ENCODE results near the gene MFSD2A.
"Not testable (repeated sequence)": the region's sequence is repeated elsewhere in the genome, so short reads cannot be mapped to it uniquely, and the experiment has no call there.

The MFSD2A gene

DNA sequence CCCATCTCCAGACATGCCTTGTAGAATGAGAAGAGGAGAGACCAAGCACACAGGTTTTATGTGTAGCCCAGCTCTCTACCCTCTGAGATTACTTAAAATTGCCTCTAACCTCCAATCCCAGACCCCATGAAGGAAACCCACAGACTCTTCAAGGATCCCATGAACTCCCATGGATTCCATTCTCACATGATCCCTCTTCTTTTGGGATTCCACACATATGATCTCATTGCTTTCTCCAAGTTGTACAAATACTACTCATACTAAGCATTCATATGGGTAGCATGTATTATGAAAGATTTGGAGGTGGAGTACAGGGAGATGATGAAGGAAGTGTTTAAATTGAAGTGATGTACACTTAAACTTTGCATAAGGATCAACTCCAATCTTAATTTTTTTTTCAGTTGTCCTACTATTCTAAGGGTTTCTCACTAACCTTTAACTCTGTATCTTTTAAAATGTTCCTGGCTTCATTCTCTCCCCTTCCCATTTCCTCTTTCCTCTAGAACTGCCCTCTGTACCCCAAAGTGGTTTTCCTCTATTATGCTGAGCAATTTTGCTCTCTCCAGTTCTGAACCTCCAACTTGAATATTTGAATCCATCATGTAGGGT is 41.6 kb downstream of the MFSD2A start:
- Histone ChIP-seq H3K36me3 (ENCODE audit: control insufficient read depth in 5 of 5, insufficient read depth in 5 of 5, low read length in 5 of 5) (no peaks in the 10 kb centered on the region), H3K9me3 (ENCODE audit: control insufficient read depth in 5 of 5, low read length in 5 of 5) (no peaks in the 10 kb centered on the region), H3K4me3 (ENCODE audit: low read depth in 1 of 5, low read length in 5 of 5) (no peak overlapping the region), H3K4me1 (ENCODE audit: control insufficient read depth in 5 of 5, insufficient read depth in 5 of 5, low read length in 5 of 5) (no peaks in the 10 kb centered on the region), H3K9ac (ENCODE audit: low read length in 5 of 5) (no peak overlapping the region), H3K27me3 (ENCODE audit: control insufficient read depth in 5 of 5, insufficient read depth in 4 of 5, low read length in 5 of 5) (no peaks in the 10 kb centered on the region), H3K27ac (ENCODE audit: low read depth, low read length) (no peak overlapping the region)

- H3K36me3 ChIP-seq (ENCODE audit: control insufficient read depth in 5 of 5, insufficient read depth in 5 of 5, low read length in 5 of 5): no peaks in the 10 kb centered on the region
- peaks cover 0 to 3% (median 0%) of the 10 kb centered on the region in 5 donors for H3K4me1 ChIP-seq (ENCODE audit: control insufficient read depth in 5 of 5, insufficient read depth in 5 of 5, low read length in 5 of 5)
- no peak overlapping the region for H3K9ac ChIP-seq (ENCODE audit: low read length in 5 of 5)
- H3K27me3 ChIP-seq (ENCODE audit: control insufficient read depth in 5 of 5, insufficient read depth in 4 of 5, low read length in 5 of 5): no peaks in the 10 kb centered on the region
- no peak overlapping the region for H3K27ac ChIP-seq (ENCODE audit: low read depth, low read length)
- H3K4me3 ChIP-seq (ENCODE audit: low read depth in 1 of 5, low read length in 5 of 5): no peak overlapping the region
- H3K9me3 ChIP-seq (ENCODE audit: control insufficient read depth in 5 of 5, low read length in 5 of 5): peaks cover 0 to 4% (median 0%) of the 10 kb centered on the region in 5 donors
These were observed 46.5 kb downstream of the MFSD2A start for GRCh38 chr1:40001456-40001855.

- Histone ChIP-seq H3K27me3 (ENCODE audit: control insufficient read depth in 5 of 5, insufficient read depth in 4 of 5, low read length in 5 of 5) (no peaks in the 10 kb centered on the region), H3K9ac (ENCODE audit: low read length in 5 of 5) (no peak overlapping the region), H3K36me3 (ENCODE audit: control insufficient read depth in 5 of 5, insufficient read depth in 5 of 5, low read length in 5 of 5) (no peaks in the 10 kb centered on the region), H3K27ac (ENCODE audit: low read depth, low read length) (no peak overlapping the region), H3K4me3 (ENCODE audit: low read depth in 1 of 5, low read length in 5 of 5) (no peak overlapping the region), H3K4me1 (ENCODE audit: control insufficient read depth in 5 of 5, insufficient read depth in 5 of 5, low read length in 5 of 5) (peaks cover 0 to 3% (median 0%) of the 10 kb centered on the region in 5 donors), H3K9me3 (ENCODE audit: control insufficient read depth in 5 of 5, low read length in 5 of 5) (peaks cover 0 to 4% (median 0%) of the 10 kb centered on the region in 5 donors)
These were observed 48.5 kb downstream of the MFSD2A start for GRCh38 chr1:40003156-40004093.

GRCh38 chr1:40004857-40005256 is 49.9 kb downstream of the MFSD2A start:
- no peaks in the 10 kb centered on the region for H3K27me3 ChIP-seq (ENCODE audit: control insufficient read depth in 5 of 5, insufficient read depth in 4 of 5, low read length in 5 of 5)
- peaks cover 0 to 3% (median 0%) of the 10 kb centered on the region in 5 donors for H3K4me1 ChIP-seq (ENCODE audit: control insufficient read depth in 5 of 5, insufficient read depth in 5 of 5, low read length in 5 of 5)
- H3K36me3 ChIP-seq (ENCODE audit: control insufficient read depth in 5 of 5, insufficient read depth in 5 of 5, low read length in 5 of 5): no peaks in the 10 kb centered on the region
- no peak overlapping the region for H3K27ac ChIP-seq (ENCODE audit: low read depth, low read length)
- H3K9ac ChIP-seq (ENCODE audit: low read length in 5 of 5): no peak overlapping the region
- no peak overlapping the region for H3K4me3 ChIP-seq (ENCODE audit: low read depth in 1 of 5, low read length in 5 of 5)
- H3K9me3 ChIP-seq (ENCODE audit: control insufficient read depth in 5 of 5, low read length in 5 of 5): peaks cover 0 to 4% (median 0%) of the 10 kb centered on the region in 5 donors

GRCh38 chr1:40007481-40008034 is 52.6 kb downstream of the MFSD2A start:
- H3K27ac ChIP-seq (ENCODE audit: low read depth, low read length); H3K27me3 ChIP-seq (ENCODE audit: control insufficient read depth in 5 of 5, insufficient read depth in 4 of 5, low read length in 5 of 5); H3K9me3 ChIP-seq (ENCODE audit: control insufficient read depth in 5 of 5, low read length in 5 of 5); H3K36me3 ChIP-seq (ENCODE audit: control insufficient read depth in 5 of 5, insufficient read depth in 5 of 5, low read length in 5 of 5); H3K4me3 ChIP-seq (ENCODE audit: low read depth in 1 of 5, low read length in 5 of 5); H3K4me1 ChIP-seq (ENCODE audit: control insufficient read depth in 5 of 5, insufficient read depth in 5 of 5, low read length in 5 of 5); H3K9ac ChIP-seq (ENCODE audit: low read length in 5 of 5): not testable (repeated sequence)

- Histone ChIP-seq H3K9ac (ENCODE audit: low read length in 5 of 5) (no peak overlapping the region), H3K9me3 (ENCODE audit: control insufficient read depth in 5 of 5, low read length in 5 of 5) (no peaks in the 10 kb centered on the region), H3K4me3 (ENCODE audit: low read depth in 1 of 5, low read length in 5 of 5) (no peak overlapping the region), H3K4me1 (ENCODE audit: control insufficient read depth in 5 of 5, insufficient read depth in 5 of 5, low read length in 5 of 5) (no peaks in the 10 kb centered on the region), H3K27ac (ENCODE audit: low read depth, low read length) (no peak overlapping the region), H3K27me3 (ENCODE audit: control insufficient read depth in 5 of 5, insufficient read depth in 4 of 5, low read length in 5 of 5) (no peaks in the 10 kb centered on the region), H3K36me3 (ENCODE audit: control insufficient read depth in 5 of 5, insufficient read depth in 5 of 5, low read length in 5 of 5) (no peaks in the 10 kb centered on the region)
These were observed 56.3 kb downstream of the MFSD2A start for GRCh38 chr1:40011198-40011597.

DNA sequence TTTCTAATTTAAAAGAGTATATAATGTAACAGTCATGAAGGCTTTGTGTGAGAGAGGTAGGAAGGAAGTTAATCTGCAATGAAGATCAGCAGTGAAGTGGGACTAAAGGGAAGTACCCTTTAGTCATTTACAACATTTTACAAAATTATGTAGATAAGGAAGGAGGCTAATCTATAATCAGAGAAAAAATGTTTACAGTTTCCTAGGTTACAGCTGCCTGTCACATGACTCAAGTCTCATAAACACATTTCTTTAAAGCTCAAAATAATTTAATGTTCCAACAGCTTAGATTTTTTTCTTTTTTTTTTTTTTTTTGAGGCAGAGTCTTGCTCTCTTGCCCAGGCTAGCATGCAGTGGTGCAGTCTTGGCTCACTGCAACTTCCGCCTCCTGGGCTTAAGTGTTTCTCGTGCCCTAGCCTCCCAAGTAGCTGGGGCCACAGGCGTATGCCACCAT is 59.3 kb downstream of the MFSD2A start:
- Histone ChIP-seq H3K9me3 (ENCODE audit: control insufficient read depth in 5 of 5, low read length in 5 of 5) (peaks cover 0 to 4% (median 0%) of the 10 kb centered on the region in 5 donors), H3K27me3 (ENCODE audit: control insufficient read depth in 5 of 5, insufficient read depth in 4 of 5, low read length in 5 of 5) (peaks cover 0 to 8% (median 0%) of the 10 kb centered on the region in 5 donors), H3K4me1 (ENCODE audit: control insufficient read depth in 5 of 5, insufficient read depth in 5 of 5, low read length in 5 of 5) (no peaks in the 10 kb centered on the region), H3K27ac (ENCODE audit: low read depth, low read length) (no peak overlapping the region), H3K4me3 (ENCODE audit: low read depth in 1 of 5, low read length in 5 of 5) (no peak overlapping the region), H3K9ac (ENCODE audit: low read length in 5 of 5) (no peak overlapping the region), H3K36me3 (ENCODE audit: control insufficient read depth in 5 of 5, insufficient read depth in 5 of 5, low read length in 5 of 5) (no peaks in the 10 kb centered on the region)

- Histone ChIP-seq H3K9me3 (ENCODE audit: control insufficient read depth in 5 of 5, low read length in 5 of 5) (peaks cover 0 to 4% (median 0%) of the 10 kb centered on the region in 5 donors), H3K27me3 (ENCODE audit: control insufficient read depth in 5 of 5, insufficient read depth in 4 of 5, low read length in 5 of 5) (peaks cover 0 to 8% (median 0%) of the 10 kb centered on the region in 5 donors), H3K36me3 (ENCODE audit: control insufficient read depth in 5 of 5, insufficient read depth in 5 of 5, low read length in 5 of 5) (no peaks in the 10 kb centered on the region), H3K4me1 (ENCODE audit: control insufficient read depth in 5 of 5, insufficient read depth in 5 of 5, low read length in 5 of 5) (no peaks in the 10 kb centered on the region), H3K27ac (ENCODE audit: low read depth, low read length) (no peak overlapping the region), H3K4me3 (ENCODE audit: low read depth in 1 of 5, low read length in 5 of 5) (no peak overlapping the region), H3K9ac (ENCODE audit: low read length in 5 of 5) (no peak overlapping the region)
These were observed 60.1 kb downstream of the MFSD2A start for GRCh38 chr1:40014812-40015594.

DNA sequence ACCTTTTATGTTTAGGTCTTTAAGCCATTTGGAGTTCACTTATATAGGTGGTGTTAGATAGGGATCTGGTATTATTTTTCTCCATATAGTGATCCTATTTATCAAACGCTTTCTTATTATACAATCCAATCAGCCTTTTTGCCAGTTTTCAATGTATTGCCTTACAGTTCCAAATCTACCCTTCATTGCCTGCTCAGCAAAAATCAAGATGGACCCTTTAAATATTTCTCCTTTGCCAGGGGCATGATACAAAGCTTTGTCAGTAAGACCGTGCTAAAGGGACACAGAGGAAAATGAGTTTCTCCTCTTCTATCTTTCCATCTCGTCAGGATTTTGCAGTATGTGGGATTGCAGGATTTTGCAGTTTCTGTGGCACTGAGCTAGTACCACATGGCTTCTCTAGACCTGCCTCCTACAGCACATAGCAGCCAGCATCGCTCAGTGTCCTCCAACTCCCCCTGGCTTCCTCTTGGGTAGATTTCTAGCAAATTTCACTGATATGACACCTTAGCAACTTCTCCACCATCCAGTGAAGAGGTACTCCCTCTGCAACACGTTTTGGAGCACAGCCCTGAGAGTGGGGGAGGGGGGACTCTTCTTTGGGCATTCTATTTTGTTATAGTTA is 63.1 kb downstream of the MFSD2A start:
- Histone ChIP-seq H3K4me3 (ENCODE audit: low read depth in 1 of 5, low read length in 5 of 5) (no peak overlapping the region), H3K27me3 (ENCODE audit: control insufficient read depth in 5 of 5, insufficient read depth in 4 of 5, low read length in 5 of 5) (peaks cover 0 to 8% (median 0%) of the 10 kb centered on the region in 5 donors), H3K4me1 (ENCODE audit: control insufficient read depth in 5 of 5, insufficient read depth in 5 of 5, low read length in 5 of 5) (no peaks in the 10 kb centered on the region), H3K36me3 (ENCODE audit: control insufficient read depth in 5 of 5, insufficient read depth in 5 of 5, low read length in 5 of 5) (no peaks in the 10 kb centered on the region), H3K9me3 (ENCODE audit: control insufficient read depth in 5 of 5, low read length in 5 of 5) (peaks cover 0 to 4% (median 0%) of the 10 kb centered on the region in 5 donors), H3K27ac (ENCODE audit: low read depth, low read length) (no peak overlapping the region), H3K9ac (ENCODE audit: low read length in 5 of 5) (no peak overlapping the region)

Data from subcutaneous abdominal adipose tissue (tissue), 5 donors.